GM06990 (cell line): ENCODE results near the gene LRRC4B.
"Not testable (repeated sequence)": the region's sequence is repeated elsewhere in the genome, so short reads cannot be mapped to it uniquely, and the experiment has no call there.

Source experiments
- DNase-seq: peaks from one replicate; pipeline ENCODE4 v3.0.0-alpha.2; 2011; ENCODE audit not compliant: insufficient read length; ENCODE audit errors: extremely low read depth
- H3K27me3 ChIP-seq: replicated peaks from 2 replicates; pipeline ENCODE4 v1.6.0; 2011; ENCODE audit warnings: low read length; ENCODE audit not compliant: control insufficient read depth, insufficient read depth
- H3K36me3 ChIP-seq: 2 replicates; pipeline ENCODE4 v1.5.1; 2011; ENCODE audit warnings: low read length; ENCODE audit not compliant: control insufficient read depth, insufficient read depth
- H3K4me3 ChIP-seq: replicated peaks from 2 replicates; pipeline ENCODE4 v1.5.1; 2011; ENCODE audit warnings: low read depth, mild to moderate bottlenecking, control low read depth, low read length
- CTCF ChIP-seq: IDR thresholded peaks from 2 replicates; pipeline ENCODE4 v1.5.1; 2011; ENCODE audit warnings: low read length, control low read depth, mild to moderate bottlenecking, inconsistent platforms; ENCODE audit not compliant: insufficient read depth, poor library complexity, severe bottlenecking

Gene LRRC4B

GRCh38 chr19:50475736-50476223 lies 92.5 kb downstream of the LRRC4B start:
- no peak for DNase-seq
- Histone ChIP-seq H3K27me3 (no peaks in the 10 kb centered on the region), H3K4me3 (no peak overlapping the region), H3K36me3 (peaks cover 20% of the 10 kb centered on the region)
- no peak for TF ChIP-seq CTCF

GRCh38 chr19:50475101-50475568 lies 93.1 kb downstream of the LRRC4B start:
- TF ChIP-seq CTCF = no peak
- Histone ChIP-seq H3K36me3 (peaks cover 16% of the 10 kb centered on the region), H3K4me3 (no peak overlapping the region), H3K27me3 (no peaks in the 10 kb centered on the region)
- DNase-seq = no peak

GRCh38 chr19:50473336-50473735 lies 94.9 kb downstream of the LRRC4B start:
- H3K27me3 ChIP-seq, DNase-seq, H3K4me3 ChIP-seq, H3K36me3 ChIP-seq: not testable (repeated sequence)

- Histone ChIP-seq H3K4me3 (no peak overlapping the region), H3K36me3 (no peaks in the 10 kb centered on the region), H3K27me3 (no peaks in the 10 kb centered on the region; the same call in 1 of the 2 replicates)
- DNase-seq = no peak
- TF ChIP-seq CTCF = no peak
Measured at GRCh38 chr19:50468818-50469217, 99.4 kb downstream of the LRRC4B start.

- TF ChIP-seq CTCF = no peak
- H3K4me3 ChIP-seq = no peak overlapping the region
- no peaks in the 10 kb centered on the region; the same call in 1 of the 2 replicates for H3K27me3 ChIP-seq
- no peaks in the 10 kb centered on the region for H3K36me3 ChIP-seq
- no peak for DNase-seq
Measured at GRCh38 chr19:50467566-50467965, 100.7 kb downstream of the LRRC4B start.
